Activated gamma-delta T cell treated with Interleukin-2 at 50 U/mL for 16 hours (primary cell): Measurements from ENCODE around the gene RGS3.
"Not testable (repeated sequence)": the region's sequence is repeated elsewhere in the genome, so short reads cannot be mapped to it uniquely, and the experiment has no call there.

ENCODE experiments used
- DNase-seq: peaks from one replicate; pipeline ENCODE4 v3.0.0-alpha.2; 2020

The RGS3 gene

DNA sequence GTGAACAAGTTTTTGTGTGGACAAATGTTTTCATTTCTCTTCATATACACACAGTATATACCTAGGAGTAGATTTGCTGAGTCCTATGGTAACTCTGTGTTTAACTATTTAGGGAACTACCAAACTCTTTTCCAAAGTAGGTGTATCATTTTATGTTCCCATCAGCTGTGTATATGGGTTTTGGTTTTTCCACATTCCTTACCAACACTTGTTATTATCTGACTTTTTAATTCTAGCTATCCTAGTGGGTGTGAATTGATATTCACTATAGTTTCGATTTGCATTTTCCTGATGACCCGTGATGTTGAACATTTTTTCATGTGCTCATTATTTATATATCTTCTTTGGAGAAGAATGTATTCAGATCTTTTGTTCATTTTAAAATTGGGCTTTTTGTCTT is 3.7 kb downstream of the RGS3 start:
- no peak for DNase-seq

DNA sequence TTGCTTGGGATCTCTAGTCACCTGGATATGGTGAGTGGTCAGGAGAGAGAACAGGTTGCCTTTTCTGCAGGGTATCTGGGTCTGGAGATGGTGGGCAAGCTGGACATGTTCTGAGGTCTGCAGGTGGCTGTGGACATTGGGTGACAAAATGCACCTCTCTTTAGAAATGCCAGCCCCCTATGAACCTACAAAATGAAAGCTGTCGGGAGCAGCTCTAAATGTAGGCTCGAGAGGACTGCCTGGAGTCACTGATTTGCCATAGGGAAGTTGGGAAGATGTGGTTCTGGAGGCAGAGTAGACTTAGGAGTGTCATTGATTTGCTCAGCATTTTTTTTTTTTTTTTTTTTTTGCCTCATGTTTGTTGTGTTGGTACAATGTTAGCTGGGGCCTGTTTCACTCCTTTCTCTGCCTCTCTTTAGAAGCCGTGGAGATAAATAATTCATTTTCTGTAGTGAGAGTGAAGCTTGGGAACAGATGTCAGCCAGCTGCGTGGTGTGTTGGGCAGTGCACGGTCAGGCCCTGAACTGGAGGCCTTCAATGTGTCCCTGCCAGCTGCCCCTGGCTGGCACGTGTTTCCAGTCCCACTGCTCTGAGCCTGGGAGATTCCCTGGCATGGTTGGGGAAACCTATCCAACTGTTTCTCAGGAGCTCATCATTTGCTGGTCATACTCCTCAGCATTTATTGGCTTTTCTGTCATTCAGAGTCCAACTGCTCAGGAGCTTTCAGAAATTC is 5.4 kb downstream of the RGS3 start:
- DNase-seq = no peak

DNA sequence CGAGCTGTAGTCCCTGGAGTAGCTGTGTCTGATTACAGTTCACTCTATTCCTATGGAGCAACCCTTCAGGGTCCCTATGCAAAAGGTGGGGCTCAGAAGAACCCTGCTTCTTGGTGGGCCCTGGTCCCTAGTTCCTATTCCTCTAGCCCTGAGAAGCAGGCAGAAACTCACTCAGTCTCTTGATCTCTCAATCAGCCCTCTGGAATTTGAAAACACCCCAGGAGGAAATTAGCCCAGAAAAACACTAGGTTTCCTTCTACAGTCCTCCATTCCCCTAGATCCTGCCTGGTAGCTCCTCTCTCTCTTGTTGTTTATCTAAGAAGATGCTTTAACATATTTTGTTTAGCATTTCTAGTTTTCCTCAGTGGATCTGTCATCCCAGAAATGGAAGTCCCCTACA is 7.6 kb downstream of the RGS3 start:
- no peak for DNase-seq

DNA sequence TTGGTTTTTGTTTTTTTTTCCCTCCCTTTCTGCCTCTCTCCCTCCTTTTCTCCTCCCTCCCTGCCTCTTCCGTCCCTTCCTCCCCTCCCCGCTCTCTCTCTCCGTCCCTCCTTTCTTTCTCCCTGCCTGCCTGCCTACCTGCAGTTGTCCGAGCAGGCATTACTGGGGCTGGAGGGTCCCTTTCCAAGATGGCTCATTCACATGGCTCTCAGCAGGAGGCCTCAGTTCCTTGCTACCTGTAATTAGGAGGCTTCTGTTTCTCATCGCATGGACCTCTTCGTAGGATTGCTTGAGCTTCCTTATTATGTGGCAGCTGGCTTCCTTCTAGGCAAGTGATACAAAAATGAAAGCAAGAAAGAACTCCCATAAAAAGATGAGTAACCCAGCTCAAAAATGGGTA is 8.0 kb downstream of the RGS3 start:
- no peak for DNase-seq

DNA sequence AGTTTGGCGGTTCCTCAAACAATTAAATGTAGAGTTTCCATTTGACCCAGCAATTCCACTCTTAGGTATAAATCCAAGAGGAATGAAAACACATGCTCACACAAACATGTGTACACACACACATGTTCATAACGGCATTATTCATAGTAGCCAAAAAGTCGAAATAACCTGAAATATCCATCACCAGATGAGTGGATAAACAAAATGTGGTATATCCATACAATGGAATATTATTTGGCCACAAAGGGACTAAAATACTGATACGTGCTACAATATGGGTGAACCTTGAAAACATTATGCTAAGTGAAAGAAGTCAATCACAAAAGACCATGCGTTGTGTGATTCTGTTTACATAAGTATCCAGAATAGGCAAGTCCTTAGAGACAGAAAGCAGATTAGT is 8.7 kb downstream of the RGS3 start:
- no peak for DNase-seq

DNA sequence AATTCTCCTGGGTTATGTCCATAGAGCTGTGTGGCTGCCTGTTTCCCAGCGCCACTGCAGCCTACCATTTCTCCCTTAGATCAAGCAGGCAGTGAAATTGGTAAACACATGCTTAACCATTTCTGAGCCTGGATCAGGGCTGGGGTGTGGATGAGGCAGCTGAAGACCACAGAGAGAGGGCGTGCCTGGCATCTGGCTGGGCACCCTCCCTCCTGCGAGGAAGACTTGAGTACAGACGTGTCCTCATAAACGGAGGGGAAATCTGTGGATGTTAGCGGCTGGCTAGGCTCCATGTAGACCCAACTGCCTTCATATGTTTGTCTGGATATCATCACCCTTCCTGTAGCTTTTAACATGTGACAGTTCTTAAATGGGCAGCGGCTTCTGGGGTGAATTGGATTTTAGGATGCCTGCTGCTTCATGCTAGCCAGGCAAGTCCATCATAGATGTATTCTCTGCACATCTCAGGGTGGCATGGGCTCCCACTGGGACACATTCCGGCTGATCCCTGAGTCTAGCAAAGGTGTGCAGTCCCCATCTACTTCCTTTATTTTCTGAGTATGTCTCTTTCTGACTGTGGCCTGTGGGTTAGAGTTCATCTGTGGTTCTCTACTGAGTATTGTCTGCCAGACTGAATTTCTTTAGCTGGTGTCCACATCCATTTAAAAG is 11.0 kb downstream of the RGS3 start:
- no peak for DNase-seq

DNA sequence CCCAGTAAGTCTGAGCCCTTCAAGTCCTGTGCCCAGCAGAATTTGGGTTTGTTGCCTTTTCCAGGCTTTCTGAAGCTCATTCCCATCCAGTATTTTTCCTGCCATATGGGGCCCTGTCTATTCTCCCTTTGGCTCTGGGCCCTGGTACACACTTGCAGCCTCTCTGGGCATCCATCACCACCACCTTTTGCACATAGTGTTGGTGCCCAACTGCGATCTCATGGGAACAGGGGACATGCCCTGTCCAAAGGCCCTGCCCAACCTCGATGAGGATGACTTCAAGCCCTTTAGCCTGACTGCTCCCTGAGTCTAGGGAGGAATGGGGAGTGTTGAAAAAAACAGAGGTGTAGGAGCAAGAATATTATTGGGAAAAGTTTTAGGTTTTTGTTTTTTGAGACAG is 11.5 kb downstream of the RGS3 start:
- no peak for DNase-seq

DNA sequence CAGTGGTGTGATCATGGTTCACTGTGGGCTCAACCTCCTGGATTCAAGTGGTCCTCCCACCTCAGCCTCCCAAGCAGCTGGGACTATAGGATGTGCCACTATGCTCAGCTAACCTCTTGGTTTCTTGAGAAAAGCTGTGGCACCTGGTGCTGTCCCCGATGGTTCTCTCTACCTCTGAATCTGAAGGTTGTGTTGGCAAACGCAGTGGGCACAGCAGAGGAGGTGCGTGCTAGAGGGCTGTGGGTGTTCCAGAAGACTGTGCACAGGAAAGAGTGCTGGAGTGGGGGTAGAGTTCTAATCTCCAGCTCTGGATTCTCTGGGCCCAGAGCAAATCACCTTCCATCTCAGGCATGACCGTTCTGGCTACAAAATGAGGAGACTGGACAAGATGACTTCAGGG is 12.5 kb downstream of the RGS3 start:
- DNase-seq = no peak

DNA sequence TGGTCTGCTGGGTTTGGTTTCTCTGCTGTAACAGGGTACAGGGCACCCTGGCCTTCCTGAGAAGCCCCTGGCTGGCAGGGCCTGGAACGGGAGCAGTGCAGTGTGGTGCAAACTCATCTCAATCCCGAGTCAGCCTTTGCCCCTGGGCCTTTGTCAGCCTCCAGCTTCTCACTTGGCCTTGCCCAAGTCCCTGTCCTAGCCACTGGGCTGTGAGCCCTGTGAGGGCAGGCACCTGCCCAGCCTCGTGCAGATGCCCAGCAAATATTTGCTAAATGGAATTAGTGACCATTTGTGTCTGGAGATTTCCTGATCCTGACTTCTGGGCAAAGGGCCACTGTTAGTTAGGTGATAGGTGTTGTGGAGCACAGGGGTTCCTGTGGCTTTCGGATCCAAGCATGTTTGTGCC is 13.0 kb downstream of the RGS3 start:
- no peak for DNase-seq

DNA sequence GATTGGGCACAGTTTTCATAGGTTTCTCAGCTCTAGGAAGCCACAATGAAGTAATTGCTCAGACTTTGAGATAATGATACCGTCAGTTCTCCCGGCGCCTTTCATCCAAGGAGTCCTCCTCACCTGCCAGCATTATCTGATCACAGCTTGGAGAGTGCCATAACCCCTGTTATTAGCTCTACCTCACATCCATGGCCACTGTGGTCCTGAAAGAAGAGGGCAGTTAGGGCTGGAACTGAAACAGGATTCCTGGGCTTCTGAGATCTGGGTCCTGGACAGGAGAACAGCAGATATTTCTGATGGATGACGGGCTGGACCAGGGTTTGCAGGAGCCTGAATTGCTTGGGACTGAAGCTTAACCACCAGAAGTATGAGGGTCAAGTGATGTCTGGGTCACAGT is 13.5 kb downstream of the RGS3 start:
- no peak for DNase-seq

DNA sequence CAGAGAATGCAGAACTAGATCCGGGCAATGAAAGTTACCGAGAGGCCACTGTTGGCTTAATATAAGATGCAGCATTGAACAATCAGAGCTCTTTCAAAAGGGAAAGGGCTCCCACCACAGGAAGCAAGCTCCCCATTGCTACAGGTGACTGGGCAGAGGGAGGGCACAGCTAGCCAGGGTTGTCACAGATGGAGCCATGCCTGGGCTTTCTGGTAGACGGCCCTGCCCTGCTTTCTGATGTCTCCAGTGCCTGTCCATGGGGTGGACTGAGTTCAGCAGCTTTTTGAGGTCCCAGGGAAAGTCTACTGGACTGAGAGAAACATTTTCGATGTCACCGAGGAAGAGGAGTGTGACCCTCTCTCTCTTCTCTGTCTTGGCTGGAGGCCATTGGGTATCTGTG is 14.1 kb downstream of the RGS3 start:
- no peak for DNase-seq

DNA sequence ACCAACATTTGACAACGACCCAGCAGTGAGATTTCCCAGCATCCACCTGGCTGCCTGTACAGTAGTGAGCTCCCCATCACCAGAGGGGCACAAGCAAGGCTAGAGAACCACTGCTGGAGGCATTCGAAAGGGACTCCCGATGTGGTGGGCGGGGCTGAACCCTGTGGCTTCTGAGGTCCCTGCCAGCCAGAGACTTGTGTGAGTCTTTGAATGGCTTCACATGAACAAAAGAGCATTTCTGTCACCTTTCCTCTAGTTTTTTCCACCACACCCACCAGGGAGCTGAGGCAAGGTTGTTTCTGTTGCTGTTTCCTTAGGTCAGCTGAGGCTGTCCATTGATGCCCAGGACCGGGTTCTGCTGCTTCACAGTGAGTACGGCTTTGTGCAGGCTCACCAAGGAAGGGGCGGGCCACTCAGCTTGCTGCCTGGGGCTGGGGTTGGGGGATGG is 15.7 kb downstream of the RGS3 start:
- DNase-seq = peak; percentile 31

DNA sequence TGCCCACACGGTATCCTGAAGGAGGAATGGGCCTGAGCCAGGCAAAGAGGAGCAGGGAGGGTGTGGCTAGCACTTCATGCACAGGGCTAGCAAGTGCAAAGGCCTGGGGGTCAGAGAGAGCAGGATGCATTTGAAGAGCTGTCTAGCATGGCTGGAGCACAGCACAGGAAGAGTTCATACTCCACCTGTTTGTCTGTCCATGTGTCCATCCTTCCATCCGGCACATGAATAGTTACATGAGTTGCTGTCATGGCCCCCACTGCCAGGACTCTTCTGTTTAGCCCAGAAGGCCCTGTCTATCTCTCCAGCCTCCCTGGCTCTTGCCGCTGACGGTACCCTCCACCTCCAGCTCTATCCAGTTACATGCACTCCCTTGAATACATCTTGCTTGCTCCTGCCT is 17.1 kb downstream of the RGS3 start:
- DNase-seq = no peak

DNA sequence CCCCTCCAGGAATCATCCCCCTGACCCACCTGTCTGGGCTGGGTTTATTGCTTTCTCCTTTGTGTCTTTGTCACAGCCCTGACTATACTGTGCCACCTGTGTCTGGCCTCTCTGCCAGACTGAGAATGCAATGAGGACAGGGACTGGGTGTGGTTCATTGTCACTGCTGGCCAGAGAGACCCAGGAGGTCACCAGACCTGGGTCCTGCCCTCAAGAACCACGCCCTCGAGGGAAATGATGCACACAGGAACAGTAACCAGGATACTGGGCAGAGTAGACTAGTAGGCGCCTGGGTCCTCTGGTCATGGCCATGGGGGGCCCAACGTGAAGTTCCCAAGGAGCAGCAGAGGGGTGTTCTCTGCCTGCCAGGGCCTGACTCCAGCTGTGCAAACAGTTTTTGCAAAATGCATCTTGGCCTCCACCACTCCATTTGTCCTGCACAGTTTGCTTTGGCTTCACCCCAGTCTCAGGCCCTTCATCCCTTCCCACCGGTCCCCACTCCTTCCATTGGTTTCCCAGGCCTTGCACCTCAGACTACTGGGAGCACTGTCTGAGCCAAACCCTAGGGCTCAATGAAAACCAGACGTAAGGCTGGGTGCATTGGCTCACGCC is 17.8 kb downstream of the RGS3 start:
- no peak for DNase-seq

DNA sequence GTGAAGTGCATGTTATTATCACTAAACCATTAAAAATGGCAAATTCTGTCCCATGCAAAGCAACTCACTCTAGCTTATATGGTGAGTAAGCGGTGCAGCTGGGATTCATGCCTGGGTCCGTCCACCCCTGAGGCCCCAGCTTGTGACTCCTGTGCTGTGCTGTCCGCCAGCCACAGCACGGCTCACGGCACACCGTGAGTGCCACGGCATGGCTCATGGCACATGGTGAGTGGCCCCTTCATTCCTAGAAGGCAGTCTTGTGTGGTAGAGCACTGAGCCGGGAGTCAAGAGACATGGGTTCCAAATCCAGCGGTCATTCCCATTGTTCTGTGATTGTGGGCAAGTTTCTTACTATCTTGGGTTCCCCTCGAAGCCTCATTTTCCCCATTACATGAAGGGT is 18.8 kb downstream of the RGS3 start:
- no peak for DNase-seq

DNA sequence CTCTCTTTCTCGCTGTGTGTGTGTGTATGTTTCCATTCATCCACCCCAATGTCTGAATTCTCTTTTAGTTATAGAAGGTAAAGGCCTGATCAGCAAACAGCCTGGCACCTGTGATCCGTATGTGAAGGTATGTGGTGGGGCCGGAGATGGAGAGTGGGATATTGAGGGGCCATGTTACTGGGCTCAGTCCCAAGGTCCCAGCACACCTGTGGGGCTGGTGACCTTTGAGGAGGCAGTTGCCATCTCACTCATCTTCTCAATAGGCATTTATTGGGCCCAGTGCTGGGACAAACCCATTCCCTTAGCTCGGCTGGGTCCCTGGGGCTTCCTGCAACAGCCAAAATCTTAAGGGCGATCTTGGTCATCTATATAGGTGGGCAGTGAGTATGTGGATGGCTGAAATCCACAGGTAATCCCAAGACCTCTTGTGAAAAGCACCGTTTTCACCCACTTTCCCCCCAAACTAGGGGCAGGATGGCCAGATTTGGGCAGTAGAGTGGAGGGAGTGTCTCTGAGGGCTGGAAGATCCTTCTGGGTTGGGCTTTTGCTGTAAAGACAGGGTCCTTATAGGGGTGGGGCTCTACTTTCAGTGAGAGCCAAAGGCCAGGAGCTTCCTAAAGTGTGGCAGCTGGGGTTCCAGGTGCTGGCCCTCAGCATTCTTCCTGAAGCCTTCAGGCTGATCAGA is 19.6 kb downstream of the RGS3 start:
- DNase-seq = no peak

DNA sequence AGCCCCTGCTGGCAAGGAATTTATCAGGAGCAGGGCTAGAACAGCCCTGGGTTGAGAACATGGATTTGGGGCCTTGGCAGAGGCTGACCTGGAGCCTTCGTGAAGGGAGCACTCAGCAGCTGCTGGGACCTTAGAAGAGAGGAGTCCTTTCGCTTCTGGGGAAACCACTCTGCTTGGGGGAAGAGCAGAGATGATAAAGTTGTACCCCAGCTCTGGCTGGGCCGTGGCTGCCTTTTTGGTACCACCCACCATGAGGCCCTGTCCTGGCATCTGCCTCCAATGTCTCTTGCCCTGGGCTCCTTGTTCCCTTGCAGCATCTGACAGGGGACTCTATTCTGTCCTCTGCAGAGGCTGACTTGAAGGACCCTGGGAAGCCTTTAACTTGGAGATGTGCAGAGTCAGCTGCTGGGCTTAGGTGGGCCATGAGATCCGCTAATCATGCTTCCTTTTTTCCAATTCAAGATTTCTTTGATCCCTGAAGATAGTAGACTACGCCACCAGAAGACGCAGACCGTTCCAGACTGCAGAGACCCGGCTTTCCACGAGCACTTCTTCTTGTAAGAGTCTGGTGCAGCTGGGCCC is 20.2 kb downstream of the RGS3 start:
- no peak for DNase-seq

DNA sequence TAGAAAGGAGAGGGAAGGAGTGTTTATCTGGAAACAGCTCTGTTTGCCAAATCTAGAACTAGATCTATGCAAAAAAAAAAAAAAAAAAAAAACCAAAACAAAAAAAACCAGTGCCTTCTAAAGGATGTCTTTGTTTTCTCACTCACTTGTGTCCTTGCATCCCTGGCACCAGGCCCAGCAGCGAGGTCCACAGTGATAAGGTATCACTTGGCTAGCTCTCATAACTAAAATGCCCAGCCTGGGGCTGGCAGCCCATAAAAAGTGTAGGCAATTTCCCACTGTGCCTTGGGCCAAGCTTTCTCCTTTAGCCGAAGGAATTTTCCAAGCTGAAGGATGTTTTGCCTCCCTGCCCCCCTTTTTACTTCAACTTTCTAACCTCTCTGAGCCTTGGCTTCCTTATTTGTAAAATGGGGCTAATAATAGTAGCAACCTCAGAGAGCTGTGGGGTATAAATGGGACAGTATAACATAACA is 20.8 kb downstream of the RGS3 start:
- no peak for DNase-seq

DNA sequence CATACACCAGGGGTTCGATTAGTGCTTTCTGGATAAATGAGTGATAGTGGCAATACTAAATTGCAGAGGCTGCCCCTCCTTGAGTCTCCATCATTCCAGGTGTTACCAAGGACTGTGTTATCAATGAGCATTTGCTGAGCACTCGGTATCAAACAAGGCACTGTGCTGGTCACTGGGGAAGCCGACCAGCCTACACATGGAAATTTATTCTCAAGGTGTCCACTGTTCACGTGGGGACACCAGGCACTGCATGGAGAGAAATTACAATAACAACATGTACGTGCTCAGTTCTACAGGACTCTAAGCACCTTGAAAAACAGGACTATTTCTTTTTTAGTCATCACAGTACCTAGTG is 22.2 kb downstream of the RGS3 start:
- no peak for DNase-seq

DNA sequence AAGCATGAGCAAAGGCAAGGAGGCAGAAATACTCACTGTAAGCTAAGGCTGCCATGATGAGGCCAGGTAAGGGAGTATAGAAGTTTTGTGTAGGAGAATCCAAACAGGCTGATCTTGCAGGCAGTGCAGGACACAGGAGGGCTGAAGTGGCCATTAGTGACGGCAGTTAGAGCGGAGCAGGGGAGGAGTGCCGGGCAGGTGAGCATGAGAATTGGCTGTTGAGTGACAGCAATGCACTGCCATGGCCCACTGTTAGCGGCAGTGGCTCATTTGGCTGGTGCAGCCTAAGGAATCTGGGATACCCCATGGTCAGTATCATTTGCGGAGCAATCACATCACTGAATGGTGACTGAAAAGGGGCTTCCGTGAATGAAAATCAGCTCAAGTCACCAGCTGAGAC is 22.8 kb downstream of the RGS3 start:
- DNase-seq = no peak

DNA sequence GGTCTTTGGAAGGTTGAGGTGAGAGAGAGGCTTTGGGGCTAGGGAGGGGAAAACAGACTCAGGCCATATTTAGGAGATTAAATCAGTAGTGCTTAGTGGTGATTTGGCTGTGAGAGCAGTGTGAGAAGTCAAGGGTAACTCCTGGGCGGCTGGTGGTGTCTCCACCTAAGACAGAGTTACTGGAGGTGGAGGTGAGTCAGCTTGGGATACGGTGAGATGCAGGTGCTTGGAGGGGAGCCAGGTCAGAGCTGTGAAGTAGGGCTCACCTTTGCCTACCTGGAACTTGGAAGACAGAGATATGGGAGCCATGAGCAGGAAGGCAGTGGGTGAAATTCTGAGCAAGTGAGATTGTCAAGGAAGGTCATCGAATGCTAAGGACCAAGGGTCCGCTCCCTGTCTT is 24.5 kb downstream of the RGS3 start:
- DNase-seq = no peak

DNA sequence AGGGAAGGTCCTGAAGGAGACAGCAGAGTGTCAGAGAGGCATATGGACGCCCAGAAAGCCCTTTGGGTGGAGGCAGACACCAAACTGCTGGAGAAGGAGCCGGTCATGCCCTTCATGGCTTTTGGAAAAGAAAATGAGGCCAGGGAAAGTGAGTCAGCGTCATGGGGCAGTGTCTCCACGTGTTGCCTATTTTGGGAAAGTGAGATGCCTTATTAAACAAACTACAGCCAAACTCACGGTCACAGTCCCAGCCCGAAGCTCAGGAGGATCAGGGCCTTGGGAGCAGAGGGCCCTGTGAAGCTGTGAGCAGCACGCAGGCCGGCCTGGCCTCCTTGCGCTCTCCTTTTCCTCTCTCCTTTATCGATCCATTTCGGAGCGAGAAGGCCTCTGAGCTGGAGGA is 25.0 kb downstream of the RGS3 start:
- DNase-seq = no peak

DNA sequence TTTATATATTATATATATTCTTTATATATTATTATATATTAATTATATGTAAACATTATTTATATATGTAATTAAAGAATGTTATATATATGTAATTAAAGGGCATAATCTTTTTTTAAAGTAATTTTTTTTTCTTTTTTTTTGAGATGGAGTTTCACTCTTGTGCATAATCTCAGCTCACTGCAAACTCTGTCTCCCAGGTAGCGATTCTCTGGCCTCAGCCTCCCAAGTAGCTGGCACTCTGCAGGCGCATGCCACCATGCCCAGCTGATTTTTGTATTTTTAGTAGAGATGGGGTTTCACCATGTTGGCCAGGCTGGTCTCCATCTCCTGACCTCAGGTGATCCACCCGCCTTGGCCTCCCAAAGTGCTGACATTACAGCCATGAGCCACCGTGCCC is 27.6 kb downstream of the RGS3 start:
- not testable (repeated sequence) for DNase-seq
